GM18505 (cell line): ENCODE results near the gene CCSER1.

Experiments used
- ATAC-seq: cut with Tn5 transposase; IDR thresholded peaks from one replicate; pipeline ENCODE4 v1.9.1; 2021; ENCODE audit not compliant: unreplicated experiment
- POLR2A ChIP-seq: IDR thresholded peaks from 4 replicates; pipeline ENCODE4 v1.6.1; 2011; ENCODE audit warnings: borderline replicate concordance; ENCODE audit not compliant: insufficient read depth, insufficient read length; ENCODE audit errors: extremely low read depth

Gene CCSER1

GRCh38 chr4:91472046-91472445 lies 1344.9 kb downstream of the CCSER1 start:
- ATAC-seq: no peak
- no peak for TF ChIP-seq POLR2A

DNA sequence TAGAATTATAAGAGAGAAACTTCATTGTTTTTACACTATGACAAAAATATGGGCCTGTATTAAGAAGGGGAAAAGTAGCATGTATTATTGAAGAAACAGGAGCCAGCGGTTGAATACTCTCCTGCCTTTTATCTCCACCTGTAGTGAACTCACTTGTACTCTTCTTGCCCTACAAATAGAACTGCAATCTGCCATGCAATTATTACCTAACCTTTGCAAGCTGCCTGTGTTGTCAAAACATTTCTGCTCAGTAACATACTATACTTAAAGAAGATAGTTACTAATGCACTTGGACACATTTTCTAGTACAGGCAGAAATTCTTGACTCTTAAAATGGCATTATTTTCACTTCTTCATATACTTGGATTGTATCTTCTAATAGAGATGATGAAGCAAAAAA lies 1358.2 kb downstream of the CCSER1 start:
- no peak for TF ChIP-seq POLR2A

GRCh38 chr4:91488946-91489345 lies 1361.8 kb downstream of the CCSER1 start:
- ATAC-seq: no peak

More for the DNA sequence above, 1358.2 kb downstream of the CCSER1 start:
- ATAC-seq: no peak

GRCh38 chr4:91497892-91498291 lies 1370.7 kb downstream of the CCSER1 start:
- no peak for TF ChIP-seq POLR2A
- no peak for ATAC-seq

More at GRCh38 chr4:91488946-91489345, 1361.8 kb downstream of the CCSER1 start:
- no peak for TF ChIP-seq POLR2A

DNA sequence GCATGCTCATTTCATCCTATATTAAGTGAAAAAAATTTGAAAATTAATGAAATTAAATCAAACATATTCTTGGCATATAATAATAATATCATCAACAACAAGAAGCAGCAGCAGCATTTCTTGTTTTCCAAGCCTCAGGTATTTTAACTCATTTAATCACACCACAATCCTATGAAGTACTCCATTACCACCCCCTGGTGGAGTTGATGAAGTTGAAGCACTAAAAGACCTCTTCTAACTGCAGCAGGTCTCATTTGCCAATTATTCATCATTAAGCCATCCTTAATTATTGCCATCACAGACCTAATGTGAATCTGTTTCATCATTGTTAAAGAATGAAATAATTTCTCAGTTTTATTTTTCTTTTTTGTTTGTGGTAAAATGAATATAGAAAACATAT lies 1375.2 kb downstream of the CCSER1 start:
- TF ChIP-seq POLR2A: no peak
- ATAC-seq: no peak

DNA sequence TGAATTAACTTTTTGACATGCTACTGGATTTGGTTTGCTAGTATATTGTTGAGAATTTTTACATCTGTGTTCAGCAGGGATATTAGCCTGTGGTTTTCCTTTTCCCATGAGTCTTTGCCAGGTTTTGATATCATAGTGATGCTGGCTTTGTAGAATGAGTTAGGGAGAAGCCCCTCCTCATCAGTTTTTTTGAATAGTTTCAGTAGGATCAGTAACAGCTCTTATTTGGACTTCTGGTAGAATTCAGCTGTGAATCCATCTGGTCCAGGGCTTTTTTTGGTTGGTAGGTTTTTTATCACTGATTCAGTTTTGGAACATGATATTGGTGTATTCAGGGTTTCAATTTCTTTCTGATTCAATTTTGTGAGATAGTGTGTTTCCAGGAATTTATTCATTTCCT lies 1386.1 kb downstream of the CCSER1 start:
- TF ChIP-seq POLR2A: no peak
- ATAC-seq: no peak

DNA sequence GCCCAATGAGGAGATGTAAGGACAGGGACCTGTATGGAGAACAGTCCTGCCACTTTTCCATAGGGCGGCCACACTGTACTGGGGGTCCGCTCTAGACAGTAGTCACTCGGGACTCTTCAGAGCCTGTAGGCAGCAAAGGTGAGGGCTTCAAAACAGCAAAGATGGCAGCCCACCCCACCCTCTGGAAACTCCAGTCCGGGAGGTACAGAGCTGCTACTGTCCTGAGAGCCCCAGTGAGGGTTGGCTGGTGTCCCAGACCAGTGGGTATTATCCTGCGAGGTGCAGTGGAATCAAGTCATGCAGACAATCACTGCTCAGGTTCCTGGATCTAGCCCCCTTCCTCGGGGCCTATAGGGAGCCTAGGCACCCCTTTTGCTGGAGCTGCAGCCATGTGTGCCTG lies 1392.0 kb downstream of the CCSER1 start:
- no peak for TF ChIP-seq POLR2A
- no peak for ATAC-seq

DNA sequence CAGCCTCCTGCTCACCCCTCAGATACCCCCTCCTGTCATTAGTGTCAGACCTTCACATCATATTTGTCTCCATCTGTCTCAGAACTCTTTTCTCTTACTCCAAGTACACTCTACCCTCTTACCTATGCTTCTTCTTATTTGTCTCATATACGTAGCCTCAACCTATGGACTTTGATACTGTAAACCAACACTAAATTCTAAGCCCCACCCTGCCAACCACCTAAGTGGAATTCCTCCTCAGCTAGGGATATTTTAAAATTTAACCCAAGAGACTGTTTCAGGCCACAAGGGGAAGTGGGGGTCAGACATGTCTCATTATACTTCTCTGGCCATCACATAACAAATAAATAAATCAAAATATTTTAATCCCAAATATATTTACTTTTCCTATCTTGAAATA lies 1398.4 kb downstream of the CCSER1 start:
- TF ChIP-seq POLR2A: no peak
- ATAC-seq: no peak

- no peak for ATAC-seq
- no peak for TF ChIP-seq POLR2A
Measured at GRCh38 chr4:91527056-91527455, 1399.9 kb downstream of the CCSER1 start.

GRCh38 chr4:91567594-91567993 lies 1440.4 kb downstream of the CCSER1 start:
- no peak for TF ChIP-seq POLR2A
- no peak for ATAC-seq

- TF ChIP-seq POLR2A: no peak
- no peak for ATAC-seq
Measured at GRCh38 chr4:91577864-91578263, 1450.7 kb downstream of the CCSER1 start.

- no peak for ATAC-seq
- no peak for TF ChIP-seq POLR2A
Measured at GRCh38 chr4:91590260-91590659, 1463.1 kb downstream of the CCSER1 start.

- no peak for ATAC-seq
- no peak for TF ChIP-seq POLR2A
Measured at GRCh38 chr4:91592125-91592524, 1464.9 kb downstream of the CCSER1 start.

- no peak for TF ChIP-seq POLR2A
- no peak for ATAC-seq
Measured at GRCh38 chr4:91596718-91597117, 1469.5 kb downstream of the CCSER1 start.

DNA sequence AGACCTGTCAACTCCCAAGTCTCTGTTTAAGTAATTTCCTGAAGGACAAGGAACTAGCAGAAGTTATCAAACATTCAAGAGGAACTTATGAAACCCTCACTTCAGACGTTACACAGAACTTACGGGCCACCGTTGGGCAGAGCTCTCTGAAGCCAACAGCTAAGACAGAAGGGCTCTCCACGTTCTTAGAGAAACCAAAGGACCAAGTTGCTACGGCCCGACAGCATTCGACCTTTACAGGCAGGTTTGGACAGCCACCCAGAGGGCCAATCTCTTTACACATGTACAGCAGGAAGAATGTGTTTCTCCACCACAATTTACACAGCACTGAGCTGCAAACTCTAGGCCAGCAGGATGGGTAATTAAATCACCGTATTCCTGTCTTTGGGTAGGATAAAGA lies 1471.5 kb downstream of the CCSER1 start:
- TF ChIP-seq POLR2A: no peak
- no peak for ATAC-seq
